Mesendoderm (in vitro differentiated cells): ENCODE results near the gene TMEM218.

ENCODE experiments used
- DNase-seq: peaks from one replicate; pipeline ENCODE4 v3.0.0; 2013
- H2AK5ac ChIP-seq: 2 replicates; pipeline ENCODE4 v1.6.1; 2013; ENCODE audit warnings: low read length, inconsistent platforms
- H2BK120ac ChIP-seq: 2 replicates; pipeline ENCODE4 v1.6.1; 2013; ENCODE audit warnings: low read depth, mild to moderate bottlenecking, low read length, moderate library complexity, mixed read lengths
- H2BK15ac ChIP-seq: replicated peaks from 2 replicates; pipeline ENCODE4 v1.6.1; 2013; ENCODE audit warnings: low read depth, mild to moderate bottlenecking, moderate library complexity
- H2BK5ac ChIP-seq: 2 replicates; pipeline ENCODE4 v1.6.1; 2013; ENCODE audit warnings: low read length, inconsistent platforms
- H3K18ac ChIP-seq: 2 replicates; pipeline ENCODE4 v1.6.1; 2013; ENCODE audit warnings: mild to moderate bottlenecking, low read length, mixed read lengths
- H3K23ac ChIP-seq: one replicate; pipeline ENCODE4 v1.6.1; 2013; ENCODE audit warnings: low read length
- H3K27ac ChIP-seq: 2 replicates; pipeline ENCODE4 v1.5.1; 2013; ENCODE audit warnings: low read depth, mild to moderate bottlenecking, inconsistent platforms, low read length, moderate library complexity
- H3K27me3 ChIP-seq: 2 replicates; pipeline ENCODE4 v1.6.1; 2013; ENCODE audit warnings: low read length, control low read depth, mild to moderate bottlenecking, inconsistent platforms; ENCODE audit not compliant: insufficient read depth, poor library complexity
- H3K36me3 ChIP-seq: 2 replicates; pipeline ENCODE4 v1.6.1; 2013; ENCODE audit warnings: low read length, inconsistent platforms; ENCODE audit not compliant: control insufficient read depth, insufficient read depth
- H3K4ac ChIP-seq: one replicate; pipeline ENCODE4 v1.6.1; 2013; ENCODE audit warnings: low read depth, mild to moderate bottlenecking, low read length, moderate library complexity
- H3K4me1 ChIP-seq: 2 replicates; pipeline ENCODE4 v1.6.1; 2013; ENCODE audit warnings: low read depth, low read length, inconsistent platforms; ENCODE audit not compliant: control insufficient read depth
- H3K4me2 ChIP-seq: 2 replicates; pipeline ENCODE4 v1.6.1; 2013; ENCODE audit warnings: low read length
- H3K4me3 ChIP-seq: 2 replicates; pipeline ENCODE4 v1.5.1; 2013; ENCODE audit warnings: mild to moderate bottlenecking, low read length
- H3K56ac ChIP-seq: one replicate; pipeline ENCODE4 v1.6.1; 2013; ENCODE audit warnings: low read length
- H3K79me1 ChIP-seq: 2 replicates; pipeline ENCODE4 v1.6.1; 2013; ENCODE audit warnings: low read length, inconsistent platforms
- H3K79me2 ChIP-seq: 2 replicates; pipeline ENCODE4 v1.6.1; 2013; ENCODE audit warnings: mild to moderate bottlenecking, low read length; ENCODE audit not compliant: control insufficient read depth, insufficient read depth
- H3K9ac ChIP-seq: 2 replicates; pipeline ENCODE4 v1.6.1; 2013; ENCODE audit warnings: low read length, inconsistent platforms
- H4K5ac ChIP-seq: one replicate; pipeline ENCODE4 v1.6.1; 2013; ENCODE audit warnings: low read length
- H4K8ac ChIP-seq: one replicate; pipeline ENCODE4 v1.6.1; 2013; ENCODE audit warnings: low read depth, mild to moderate bottlenecking, control low read depth, low read length, moderate library complexity
- WGBS: extraction: QIAGEN DNeasy Blood & Tissue Kit; methylation state at CpG from one replicate; pipeline ENCODE4 v1.1.7; 2013; ENCODE audit warnings: low lambda C conversion rate, missing lambda C conversion rate; ENCODE audit not compliant: insufficient coverage; ENCODE audit errors: extremely low coverage; 5-methylcytosine and 5-hydroxymethylcytosine counted together

TMEM218 gene

DNA sequence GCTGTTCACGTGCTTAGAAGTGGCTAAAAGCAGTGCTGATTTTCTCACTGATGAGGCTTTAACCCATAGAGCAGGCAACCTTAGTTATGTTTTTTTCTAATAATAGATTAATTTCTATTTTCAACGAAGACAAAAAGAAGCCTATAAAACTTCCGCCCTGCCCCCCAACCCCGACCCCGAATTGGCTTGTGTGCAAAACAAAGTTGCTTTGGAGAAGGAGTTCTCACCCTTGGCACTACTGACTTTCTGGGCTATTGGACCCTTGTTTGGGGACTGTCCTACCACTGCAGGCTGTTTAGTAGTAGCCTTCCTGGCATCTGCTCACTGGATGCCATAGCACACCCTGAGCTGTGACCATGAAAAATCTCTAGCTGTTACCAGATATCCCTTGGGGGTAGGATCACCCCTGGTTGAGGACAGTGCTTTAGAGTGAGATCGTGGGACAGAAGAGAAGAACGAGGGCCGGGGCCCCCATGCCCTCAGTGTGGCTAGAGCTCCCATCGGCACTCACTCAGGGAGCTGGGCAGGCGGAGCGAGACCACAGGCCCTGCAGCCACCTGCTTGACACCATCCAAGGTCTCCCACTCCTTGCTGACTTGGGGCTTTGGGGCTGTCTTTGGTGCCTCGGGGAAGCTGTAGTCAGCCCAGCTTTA lies 31.4 kb downstream of the TMEM218 start:
- H3K27ac ChIP-seq, result no peak overlapping the region
- no peaks in the 10 kb centered on the region for H3K79me2 ChIP-seq

DNA sequence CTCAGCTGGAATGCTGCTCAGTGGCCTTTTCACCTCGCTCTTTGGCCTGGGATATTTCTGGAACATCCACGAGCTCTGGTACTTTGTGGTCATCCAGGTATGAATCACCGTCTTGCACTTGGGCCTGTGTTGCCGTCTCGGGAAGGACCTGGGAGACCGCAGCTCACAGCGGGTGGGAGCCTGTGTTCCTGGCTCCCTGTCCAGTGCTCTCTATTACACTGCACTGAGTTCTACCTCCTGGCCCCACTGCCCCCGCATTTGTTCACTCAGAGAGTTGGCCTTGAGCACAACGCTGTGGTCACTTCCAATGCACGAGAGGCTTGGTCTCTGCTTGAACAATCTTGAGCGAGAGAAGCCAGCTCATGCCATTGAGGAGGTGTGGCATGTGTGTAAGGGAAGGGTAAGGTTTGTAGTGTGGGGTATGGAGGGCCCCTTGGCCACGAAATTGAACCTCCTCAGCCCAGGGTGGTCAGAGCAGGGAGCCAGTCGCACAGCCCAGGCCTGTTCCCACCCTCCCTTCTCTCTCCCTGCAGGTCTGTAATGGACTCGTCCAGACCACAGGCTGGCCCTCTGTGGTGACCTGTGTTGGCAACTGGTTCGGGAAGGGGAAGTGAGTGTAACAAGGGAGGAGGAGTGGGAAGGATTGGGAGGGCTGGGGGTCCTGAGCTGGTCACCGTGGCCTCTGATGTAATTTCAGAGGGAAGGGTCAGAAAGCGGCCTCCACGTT lies 32.1 kb downstream of the TMEM218 start:
- Histone ChIP-seq H3K4me3 (no peak overlapping the region), H3K56ac (no peak overlapping the region), H4K8ac (no peak overlapping the region)

More for the DNA sequence above, 31.4 kb downstream of the TMEM218 start:
- Histone ChIP-seq H3K23ac (no peak overlapping the region), H3K27me3 (no peaks in the 10 kb centered on the region), H3K4me3 (no peak overlapping the region), H2AK5ac (no peak overlapping the region), H2BK5ac (no peak overlapping the region), H3K36me3 (no peaks in the 10 kb centered on the region), H3K4me1 (peaks cover 2% of the 10 kb centered on the region), H4K5ac (no peak overlapping the region), H2BK15ac (no peak overlapping the region), H3K18ac (no peak overlapping the region), H3K4ac (no peak overlapping the region), H3K9ac (no peak overlapping the region), H2BK120ac (no peak overlapping the region), H3K56ac (no peak overlapping the region), H3K4me2 (no peak overlapping the region), H3K79me1 (no peaks in the 10 kb centered on the region), H4K8ac (no peak overlapping the region)
- DNase-seq, result no peak
- WGBS, result no CpG with 5 or more reads among the region's 12 CpGs

DNA sequence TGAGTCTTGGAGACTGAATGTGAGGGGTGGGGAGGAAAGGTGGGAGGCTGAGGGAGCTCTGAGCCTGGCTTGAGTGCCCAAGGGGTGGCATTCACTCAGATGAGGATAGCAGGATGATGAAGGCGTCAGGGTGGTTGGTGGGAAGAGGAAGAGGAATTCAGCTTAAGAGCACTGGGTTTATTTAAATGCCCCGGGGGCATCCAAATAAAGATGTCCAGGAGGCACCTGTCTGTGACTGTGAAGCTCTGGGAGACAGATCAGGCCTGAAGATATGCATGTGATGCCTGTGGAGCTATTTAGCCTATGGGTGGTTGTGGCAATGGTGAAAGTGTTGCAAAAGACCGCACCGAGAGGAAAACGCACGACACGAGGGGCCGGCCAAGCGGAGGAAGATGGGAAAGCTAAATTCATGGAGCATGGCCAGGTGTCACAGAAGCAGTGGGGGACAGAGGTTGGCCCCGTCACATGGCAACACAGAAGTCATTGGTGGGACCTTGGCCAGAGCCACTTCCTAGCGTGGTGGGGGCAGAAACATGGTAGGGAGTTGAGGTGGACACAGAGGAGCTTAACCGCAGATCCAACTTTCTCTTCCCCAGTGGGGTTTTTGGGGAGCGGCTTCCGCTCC lies 32.8 kb downstream of the TMEM218 start:
- H2BK15ac ChIP-seq, result no peak overlapping the region
- no peak overlapping the region for H4K8ac ChIP-seq
- no peak overlapping the region for H4K5ac ChIP-seq
- no peak overlapping the region for H2BK120ac ChIP-seq
- no peak for DNase-seq
- H2AK5ac ChIP-seq, result no peak overlapping the region
- H3K79me2 ChIP-seq, result no peaks in the 10 kb centered on the region
- H3K4me1 ChIP-seq, result peaks cover 6% of the 10 kb centered on the region
- no peak overlapping the region for H3K18ac ChIP-seq
- H3K27me3 ChIP-seq, result no peaks in the 10 kb centered on the region
- no peak overlapping the region for H3K4ac ChIP-seq
- no peak overlapping the region for H3K4me3 ChIP-seq
- no peak overlapping the region for H3K23ac ChIP-seq
- no peak overlapping the region for H2BK5ac ChIP-seq
- no peak overlapping the region for H3K27ac ChIP-seq
- H3K79me1 ChIP-seq, result no peaks in the 10 kb centered on the region
- H3K36me3 ChIP-seq, result no peaks in the 10 kb centered on the region
- no peak overlapping the region for H3K9ac ChIP-seq
- WGBS, result no CpG with 5 or more reads among the region's 14 CpGs
- H3K4me2 ChIP-seq, result no peak overlapping the region
- no peak overlapping the region for H3K56ac ChIP-seq

More for the DNA sequence above, 32.1 kb downstream of the TMEM218 start:
- Histone ChIP-seq H3K36me3 (no peaks in the 10 kb centered on the region), H3K27ac (no peak overlapping the region), H2BK15ac (no peak overlapping the region), H2AK5ac (no peak overlapping the region), H2BK5ac (no peak overlapping the region), H3K4me1 (peaks cover 2% of the 10 kb centered on the region), H3K79me1 (no peaks in the 10 kb centered on the region), H3K9ac (no peak overlapping the region), H3K4ac (no peak overlapping the region), H3K27me3 (no peaks in the 10 kb centered on the region), H3K4me2 (no peak overlapping the region), H3K23ac (no peak overlapping the region), H4K5ac (no peak overlapping the region), H3K18ac (no peak overlapping the region), H2BK120ac (no peak overlapping the region), H3K79me2 (no peaks in the 10 kb centered on the region)
- no peak for DNase-seq
- no CpG with 5 or more reads among the region's 18 CpGs for WGBS

DNA sequence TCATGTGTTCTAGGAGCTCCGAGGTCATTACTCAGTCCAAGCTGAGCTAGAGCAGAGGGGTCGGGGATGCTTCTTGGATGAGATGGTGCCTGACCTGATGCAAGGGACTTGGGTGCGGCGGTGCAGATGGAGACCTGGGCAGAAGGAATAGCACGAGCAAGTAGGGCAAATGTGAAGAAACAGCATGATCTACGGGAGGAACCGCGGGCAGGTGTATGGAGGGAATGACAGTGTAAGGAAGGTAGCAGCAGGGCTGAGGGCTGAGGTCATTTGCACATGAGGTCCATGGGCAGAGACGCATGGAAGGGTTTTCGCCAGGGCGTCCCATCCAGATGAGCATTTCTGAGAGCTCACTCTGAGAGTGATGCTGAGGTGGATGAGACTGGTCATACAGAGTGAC lies 33.4 kb downstream of the TMEM218 start:
- Histone ChIP-seq H4K5ac (no peak overlapping the region), H3K36me3 (no peaks in the 10 kb centered on the region), H3K4me1 (peaks cover 6% of the 10 kb centered on the region), H3K27ac (no peak overlapping the region), H3K9ac (no peak overlapping the region), H4K8ac (no peak overlapping the region), H3K79me1 (no peaks in the 10 kb centered on the region), H3K23ac (no peak overlapping the region), H3K18ac (no peak overlapping the region), H2AK5ac (no peak overlapping the region), H3K4me3 (no peak overlapping the region), H2BK15ac (no peak overlapping the region), H2BK120ac (no peak overlapping the region), H3K27me3 (no peaks in the 10 kb centered on the region), H3K4me2 (no peak overlapping the region), H3K4ac (no peak overlapping the region), H3K56ac (no peak overlapping the region), H2BK5ac (no peak overlapping the region), H3K79me2 (no peaks in the 10 kb centered on the region)
- DNase-seq, result no peak
- WGBS, result no CpG with 5 or more reads among the region's 11 CpGs

DNA sequence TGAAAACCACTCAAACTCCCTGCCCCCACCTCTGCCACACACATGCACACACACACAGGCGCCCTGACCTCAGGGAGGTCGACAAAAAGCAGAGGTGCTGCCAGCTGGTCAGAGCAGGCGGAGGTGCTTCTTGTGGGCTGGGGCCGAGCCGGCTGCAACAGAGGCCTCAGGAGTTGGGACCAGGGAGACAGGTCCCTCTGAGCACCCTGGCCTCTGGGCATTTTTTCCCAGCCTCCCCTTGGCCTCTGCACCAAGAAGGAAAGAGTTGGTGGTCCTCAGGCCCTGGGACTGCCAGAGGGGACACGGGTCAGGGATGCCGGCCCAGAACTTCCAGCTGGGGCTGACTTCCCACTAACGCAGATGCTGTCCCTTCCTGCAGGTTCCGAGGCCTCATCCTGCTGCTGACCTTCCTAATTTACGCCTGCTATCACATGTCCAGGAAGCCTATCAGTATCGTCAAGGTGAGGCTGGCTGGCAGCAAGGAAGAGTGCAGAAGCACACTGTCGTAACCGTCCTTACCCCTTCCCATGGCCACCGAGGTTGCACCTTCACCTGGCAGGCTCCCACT lies 35.0 kb downstream of the TMEM218 start:
- Histone ChIP-seq H3K23ac (no peak overlapping the region), H2AK5ac (no peak overlapping the region), H3K36me3 (no peaks in the 10 kb centered on the region), H3K4me2 (no peak overlapping the region), H4K8ac (no peak overlapping the region), H2BK5ac (no peak overlapping the region), H3K79me2 (no peaks in the 10 kb centered on the region), H3K4me3 (no peak overlapping the region), H2BK120ac (no peak overlapping the region), H3K4ac (no peak overlapping the region), H3K79me1 (no peaks in the 10 kb centered on the region), H3K9ac (no peak overlapping the region), H3K56ac (no peak overlapping the region), H3K18ac (no peak overlapping the region), H3K27me3 (no peaks in the 10 kb centered on the region), H3K27ac (no peak overlapping the region), H3K4me1 (peaks cover 6% of the 10 kb centered on the region), H4K5ac (no peak overlapping the region), H2BK15ac (no peak overlapping the region)
- no CpG with 5 or more reads among the region's 14 CpGs for WGBS
- no peak for DNase-seq
